Spleen (tissue), 7 donors: Measurements from ENCODE around the gene USP2.

ENCODE experiments used
- CTCF ChIP-seq, 11 experiments: fragments of 200-600 bp in 7 of 11; fragments of 450-650 bp in 4 of 11; sonication (generic) in 4 of 11; IDR thresholded peaks in 8 of 11; conservative IDR thresholded peaks in 3 of 11; 1 replicate in 7 of 11; 2 replicates in 4 of 11; pipeline versions ENCODE4 v1.4.0 to v1.8.0; 2016 to 2021; ENCODE audit warnings: antibody characterized with exemption in 11 of 11, inconsistent platforms in 4 of 11, mild to moderate bottlenecking in 1 of 11
- POLR2A ChIP-seq, 3 donors: fragments of 450-650 bp; IDR thresholded peaks; one replicate each; pipeline ENCODE4 v1.5.1; 2017; ENCODE audit warnings: antibody characterized with exemption in 3 of 3, mild to moderate bottlenecking in 1 of 3
- POLR2AphosphoS5 ChIP-seq, 3 donors: sonication (generic); formaldehyde crosslinking; IDR thresholded peaks; one replicate each; pipeline ENCODE4 v1.5.1; 2017; ENCODE audit warnings: antibody characterized with exemption in 3 of 3
- donor health status: DM: no; HTN: no; CAD: no; lungs with moderate emphysema.
- donor health status: DM: no; HTN: no; CAD: no.
- donor health status: DM: no; HTN: no; CAD: no.

DNA sequence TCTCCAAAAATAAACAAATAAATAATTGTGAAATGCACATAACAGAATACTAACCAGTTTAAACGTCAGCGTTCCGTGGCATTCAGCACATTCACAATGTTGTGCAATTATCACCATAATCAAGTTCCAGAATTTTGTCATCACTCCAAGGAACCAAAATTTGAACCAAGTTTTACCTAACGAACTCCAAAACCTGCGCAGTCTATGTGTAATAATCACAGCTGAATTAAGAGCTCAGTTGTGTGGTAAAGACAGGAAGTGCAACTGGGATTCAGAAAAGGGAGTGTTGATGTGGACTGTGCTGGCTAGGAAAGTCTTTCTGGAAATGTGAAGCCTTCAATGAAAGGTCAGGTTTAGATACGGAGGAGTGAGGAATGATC lies 59.1 kb downstream of the USP2 start:
- TF ChIP-seq CTCF (IDR thresholded peaks at IDR 0.05 in 8 of 11, conservative IDR thresholded peaks at IDR 0.05 in 3 of 11) (peak in 1 of 11 experiments; percentile 12), POLR2A (IDR thresholded peaks at IDR 0.05) (no peak), POLR2AphosphoS5 (IDR thresholded peaks at IDR 0.05) (no peak)
